Astrocyte (in vitro differentiated cells and primary cell): ENCODE results near the gene BRF1. TPM values are rescaled to one million over a fixed set of nuclear protein-coding genes. Genes with fewer than 3 reads are reported as not detected.

Experiments
- DNase-seq: peaks from one replicate; pipeline ENCODE4 v3.0.0-alpha.2; 2010; ENCODE audit warnings: low read depth
- FAIRE-seq: peaks from 2 replicates; lab custom pipeline; 2011; peaks lifted over from hg19 to GRCh38; lab: Jason Lieb, UNC
- H2AFZ ChIP-seq: 2 replicates; pipeline ENCODE4 v1.6.0; 2012; ENCODE audit warnings: low read depth, low read length, inconsistent platforms
- H3K27ac ChIP-seq: 2 replicates; pipeline ENCODE4 v1.5.1; 2011; ENCODE audit warnings: low read depth, low read length, inconsistent platforms
- H3K27me3 ChIP-seq: 2 replicates; pipeline ENCODE4 v1.6.0; 2011; ENCODE audit warnings: low read length, inconsistent platforms; ENCODE audit not compliant: insufficient read depth
- H3K36me3 ChIP-seq: 2 replicates; pipeline ENCODE4 v1.5.1; 2011; ENCODE audit warnings: low read length, inconsistent platforms; ENCODE audit not compliant: insufficient read depth
- H3K4me1 ChIP-seq: 2 replicates; pipeline ENCODE4 v1.5.1; 2011; ENCODE audit warnings: low read length, inconsistent platforms; ENCODE audit not compliant: insufficient read depth
- H3K4me2 ChIP-seq: 2 replicates; pipeline ENCODE4 v1.6.0; 2012; ENCODE audit warnings: low read length, inconsistent platforms
- H3K4me3 ChIP-seq: 2 replicates; pipeline ENCODE4 v1.5.1; 2011; ENCODE audit warnings: low read depth, mild to moderate bottlenecking, low read length, inconsistent platforms; ENCODE audit not compliant: insufficient read depth
- H3K79me2 ChIP-seq: 2 replicates; pipeline ENCODE4 v1.6.0; 2012; ENCODE audit warnings: mild to moderate bottlenecking, low read length, inconsistent platforms; ENCODE audit not compliant: insufficient read depth
- H3K9ac ChIP-seq: 2 replicates; pipeline ENCODE4 v1.6.0; 2012; ENCODE audit warnings: mild to moderate bottlenecking, low read length, inconsistent platforms
- H3K9me3 ChIP-seq: 2 replicates; pipeline ENCODE4 v1.5.1; 2012; ENCODE audit warnings: low read depth, mild to moderate bottlenecking, low read length, inconsistent platforms; ENCODE audit not compliant: insufficient read depth
- H4K20me1 ChIP-seq: 2 replicates; pipeline ENCODE4 v1.6.0; 2012; ENCODE audit warnings: low read length, inconsistent platforms; ENCODE audit not compliant: insufficient read depth
- H3K27ac Mint-ChIP-seq: one replicate; pipeline ENCODE4 v1.8.0; 2021; ENCODE audit warnings: mild to moderate bottlenecking, mixed read lengths; ENCODE audit not compliant: unreplicated experiment
- H3K27me3 Mint-ChIP-seq: one replicate; pipeline ENCODE4 v1.8.0; 2021; ENCODE audit warnings: low read depth, mixed read lengths; ENCODE audit not compliant: unreplicated experiment
- H3K36me3 Mint-ChIP-seq: one replicate; pipeline ENCODE4 v1.8.0; 2021; ENCODE audit warnings: low read depth, mixed read lengths; ENCODE audit not compliant: unreplicated experiment
- H3K4me1 Mint-ChIP-seq: one replicate; pipeline ENCODE4 v1.8.0; 2021; ENCODE audit warnings: low read depth, mixed read lengths; ENCODE audit not compliant: unreplicated experiment
- H3K4me3 Mint-ChIP-seq: one replicate; pipeline ENCODE4 v1.8.0; 2021; ENCODE audit warnings: mild to moderate bottlenecking, moderate library complexity, mixed read lengths; ENCODE audit not compliant: unreplicated experiment
- H3K9me3 Mint-ChIP-seq: one replicate; pipeline ENCODE4 v1.8.0; 2021; ENCODE audit warnings: mild to moderate bottlenecking, mixed read lengths; ENCODE audit not compliant: unreplicated experiment
- EZH2 ChIP-seq: IDR thresholded peaks from 2 replicates; pipeline ENCODE4 v1.6.1; 2012; ENCODE audit warnings: mild to moderate bottlenecking, low read length, inconsistent platforms; ENCODE audit not compliant: insufficient read depth
- total RNA-seq: library from RNA; stranded (reverse); gene quantifications from 2 replicates; pipeline ENCODE4 v1.2.1, GENCODE V29; 2021
- TF ChIP-seq, protein P1 (sequence below): IDR thresholded peaks from 2 replicates; pipeline ENCODE4 v1.5.1; 2011; ENCODE audit warnings: low read depth, mild to moderate bottlenecking, inconsistent platforms, low read length, moderate library complexity; ENCODE audit not compliant: insufficient read depth

BRF1 gene
- total RNA-seq, 1 donor from 2014 or later: 20.5 TPM

DNA sequence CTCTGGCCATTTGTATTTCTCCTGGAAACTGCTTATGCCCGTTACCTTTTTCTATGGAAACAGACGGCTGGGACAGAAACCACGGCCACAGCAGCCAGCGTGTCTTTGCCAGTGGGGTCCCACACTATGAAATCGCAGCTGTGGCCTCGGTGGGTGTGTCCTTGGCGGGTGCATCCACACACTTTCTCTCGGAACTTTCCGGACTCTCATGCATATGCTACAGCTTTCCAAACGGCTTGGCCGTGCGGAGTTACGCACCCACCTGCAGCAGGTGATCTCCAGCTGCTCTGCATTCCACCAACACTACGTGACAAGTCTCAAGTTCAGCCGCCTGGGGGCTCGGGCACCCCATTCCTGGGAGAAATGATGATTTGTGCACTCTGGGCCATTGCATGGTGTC, 53.8 kb downstream of the BRF1 start:
- H2AFZ ChIP-seq: no peak overlapping the region
- H3K9ac ChIP-seq: no peak overlapping the region
- no peak overlapping the region for H3K27ac Mint-ChIP-seq
- H4K20me1 ChIP-seq: peaks cover 53% of the 10 kb centered on the region
- H3K4me1 Mint-ChIP-seq: no peaks in the 10 kb centered on the region
- no peaks in the 10 kb centered on the region for H3K27me3 Mint-ChIP-seq
- DNase-seq (no peak), FAIRE-seq (no peak)
- no peaks in the 10 kb centered on the region for H3K9me3 ChIP-seq
- H3K36me3 ChIP-seq: peaks cover 2% of the 10 kb centered on the region
- H3K4me2 ChIP-seq: no peak overlapping the region
- H3K36me3 Mint-ChIP-seq: peaks cover 10% of the 10 kb centered on the region
- peaks cover 2% of the 10 kb centered on the region for H3K9me3 Mint-ChIP-seq
- H3K27me3 ChIP-seq: no peaks in the 10 kb centered on the region
- H3K4me1 ChIP-seq: peaks cover 17% of the 10 kb centered on the region
- no peak overlapping the region for H3K27ac ChIP-seq
- H3K4me3 Mint-ChIP-seq: peak overlapping the region; percentile 79
- TF ChIP-seq EZH2: no peak
- TF ChIP-seq, protein P1, sequence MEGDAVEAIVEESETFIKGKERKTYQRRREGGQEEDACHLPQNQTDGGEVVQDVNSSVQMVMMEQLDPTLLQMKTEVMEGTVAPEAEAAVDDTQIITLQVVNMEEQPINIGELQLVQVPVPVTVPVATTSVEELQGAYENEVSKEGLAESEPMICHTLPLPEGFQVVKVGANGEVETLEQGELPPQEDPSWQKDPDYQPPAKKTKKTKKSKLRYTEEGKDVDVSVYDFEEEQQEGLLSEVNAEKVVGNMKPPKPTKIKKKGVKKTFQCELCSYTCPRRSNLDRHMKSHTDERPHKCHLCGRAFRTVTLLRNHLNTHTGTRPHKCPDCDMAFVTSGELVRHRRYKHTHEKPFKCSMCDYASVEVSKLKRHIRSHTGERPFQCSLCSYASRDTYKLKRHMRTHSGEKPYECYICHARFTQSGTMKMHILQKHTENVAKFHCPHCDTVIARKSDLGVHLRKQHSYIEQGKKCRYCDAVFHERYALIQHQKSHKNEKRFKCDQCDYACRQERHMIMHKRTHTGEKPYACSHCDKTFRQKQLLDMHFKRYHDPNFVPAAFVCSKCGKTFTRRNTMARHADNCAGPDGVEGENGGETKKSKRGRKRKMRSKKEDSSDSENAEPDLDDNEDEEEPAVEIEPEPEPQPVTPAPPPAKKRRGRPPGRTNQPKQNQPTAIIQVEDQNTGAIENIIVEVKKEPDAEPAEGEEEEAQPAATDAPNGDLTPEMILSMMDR: no peak
- H3K79me2 ChIP-seq: peaks cover 73% of the 10 kb centered on the region
- H3K4me3 ChIP-seq: no peak overlapping the region

DNA sequence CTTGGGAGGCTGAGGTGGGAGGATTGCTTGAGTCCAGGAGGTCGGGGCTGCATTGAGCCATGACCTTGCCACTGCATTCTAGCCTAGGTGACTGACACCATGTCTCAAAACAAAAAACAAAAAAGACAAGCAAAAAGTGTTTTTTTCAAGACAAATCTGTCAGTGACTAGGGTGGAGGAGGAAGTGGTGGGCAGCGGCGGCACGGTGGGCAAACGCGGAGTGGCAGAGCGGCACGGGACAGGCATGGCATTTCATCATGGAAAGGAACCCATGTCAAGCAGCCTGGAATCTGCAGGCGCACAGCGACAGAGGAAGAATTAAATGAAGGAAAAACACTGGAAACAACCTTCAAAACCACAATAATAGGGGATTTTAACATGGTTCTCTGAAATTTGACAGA, 56.5 kb downstream of the BRF1 start:
- Histone ChIP-seq H2AFZ (no peak overlapping the region), H3K79me2 (peaks cover 62% of the 10 kb centered on the region), H3K27me3 (no peaks in the 10 kb centered on the region), H3K27ac (no peak overlapping the region), H3K4me3 (no peak overlapping the region), H3K36me3 (no peaks in the 10 kb centered on the region), H4K20me1 (peaks cover 32% of the 10 kb centered on the region), H3K9ac (no peak overlapping the region), H3K9me3 (no peaks in the 10 kb centered on the region), H3K4me2 (no peak overlapping the region), H3K4me1 (peaks cover 12% of the 10 kb centered on the region)
- H3K27me3 Mint-ChIP-seq: no peaks in the 10 kb centered on the region
- no peak overlapping the region for H3K4me3 Mint-ChIP-seq
- H3K9me3 Mint-ChIP-seq: no peaks in the 10 kb centered on the region
- no peak for FAIRE-seq
- H3K27ac Mint-ChIP-seq: no peak overlapping the region
- H3K36me3 Mint-ChIP-seq: no peaks in the 10 kb centered on the region
- H3K4me1 Mint-ChIP-seq: no peaks in the 10 kb centered on the region
- TF ChIP-seq, protein P1: no peak
- TF ChIP-seq EZH2: no peak
- no peak for DNase-seq

DNA sequence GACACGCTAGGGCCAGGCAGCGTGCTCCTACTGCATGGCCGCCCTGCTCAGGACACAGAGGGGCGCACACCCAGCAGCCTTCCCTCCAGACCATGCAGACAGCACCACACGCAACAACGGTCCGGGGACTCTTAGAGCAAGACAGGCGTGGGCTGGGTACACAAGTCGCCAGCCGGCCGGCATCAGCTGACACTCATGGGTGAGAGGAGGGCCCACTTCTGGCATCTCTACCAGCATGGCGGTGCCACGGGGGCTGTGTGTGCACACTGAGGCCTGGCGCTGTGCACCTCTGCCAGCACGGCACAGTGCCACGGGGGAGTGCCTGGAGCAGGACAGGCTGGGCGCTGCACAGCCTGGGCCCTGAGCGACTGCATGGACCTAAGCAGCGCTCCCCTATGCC, 59.2 kb downstream of the BRF1 start:
- no peak overlapping the region for H3K4me3 ChIP-seq
- Mint-ChIP-seq H3K27me3 (no peaks in the 10 kb centered on the region), H3K27ac (no peak overlapping the region), H3K4me3 (no peak overlapping the region), H3K9me3 (no peaks in the 10 kb centered on the region), H3K4me1 (no peaks in the 10 kb centered on the region), H3K36me3 (no peaks in the 10 kb centered on the region)
- no peaks in the 10 kb centered on the region for H3K36me3 ChIP-seq
- FAIRE-seq (no peak), DNase-seq (no peak)
- H3K4me1 ChIP-seq: no peaks in the 10 kb centered on the region
- H3K9me3 ChIP-seq: no peaks in the 10 kb centered on the region
- H3K4me2 ChIP-seq: no peak overlapping the region
- no peak overlapping the region for H3K27ac ChIP-seq
- H2AFZ ChIP-seq: no peak overlapping the region
- no peaks in the 10 kb centered on the region for H3K27me3 ChIP-seq
- H3K9ac ChIP-seq: no peak overlapping the region
- H3K79me2 ChIP-seq: peaks cover 42% of the 10 kb centered on the region
- H4K20me1 ChIP-seq: peaks cover 20% of the 10 kb centered on the region
- TF ChIP-seq, protein P1: no peak
- no peak for TF ChIP-seq EZH2
